Measurements from ENCODE around the gene KBTBD2.
A peak's percentile ranks its signal among the peaks of the same experiment; 100 is the strongest.
"Not testable (repeated sequence)": the region's sequence is repeated elsewhere in the genome, so short reads cannot be mapped to it uniquely, and the experiment has no call there.

Gene KBTBD2

DNA sequence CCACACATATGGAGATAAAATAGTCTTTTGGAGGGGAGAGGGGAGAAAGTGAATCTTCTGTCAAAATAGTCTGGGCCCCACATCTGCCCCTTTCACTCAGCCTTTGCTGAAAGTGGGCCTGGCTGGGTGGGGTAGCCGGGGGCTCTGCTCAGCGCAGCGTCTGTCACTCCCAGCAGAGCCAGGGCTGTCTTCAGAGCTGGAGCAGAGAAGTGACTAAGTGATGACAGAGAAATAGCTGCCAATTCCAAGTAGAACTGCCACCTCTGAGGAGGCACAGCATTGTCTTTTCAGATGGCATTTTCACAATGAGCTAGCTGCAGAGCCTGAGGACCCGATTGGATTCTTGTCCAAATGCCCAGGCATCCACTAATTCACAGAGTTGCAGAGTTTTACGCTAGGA is 34.5 kb downstream of the KBTBD2 start:
- not testable (repeated sequence) for DNase-seq (ENCODE audit: low read depth in 2 of 2, low spot score in 1 of 2)

GRCh38 chr7:32855837-32856775 is 35.5 kb downstream of the KBTBD2 start:
- not testable (repeated sequence) for DNase-seq (ENCODE audit: low read depth in 2 of 2, low spot score in 1 of 2)

GRCh38 chr7:32850654-32851053 is 40.9 kb downstream of the KBTBD2 start:
- not testable (repeated sequence) for DNase-seq (ENCODE audit: low read depth in 2 of 2, low spot score in 1 of 2)

DNA sequence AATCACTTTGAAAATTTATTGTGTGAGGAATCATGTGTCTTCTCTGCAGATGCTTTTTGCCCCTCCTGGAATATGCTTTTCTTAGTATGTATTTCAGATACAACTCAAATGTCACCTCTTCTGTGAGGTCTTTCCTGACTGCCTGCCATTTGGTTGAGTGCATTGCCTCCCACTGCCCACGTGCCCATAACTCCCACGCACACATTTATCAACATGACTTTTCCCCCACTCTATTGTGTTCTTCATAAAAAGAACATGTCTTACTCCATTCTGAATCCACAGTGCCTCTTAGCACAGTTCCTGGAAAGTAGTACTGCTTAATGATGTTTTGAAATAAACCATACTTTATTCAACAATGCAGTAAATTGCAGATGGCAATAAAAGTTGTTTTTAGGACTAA is 42.9 kb downstream of the KBTBD2 start:
- DNase-seq (ENCODE audit: low read depth in 2 of 2, low spot score in 1 of 2), result not testable (repeated sequence)

DNA sequence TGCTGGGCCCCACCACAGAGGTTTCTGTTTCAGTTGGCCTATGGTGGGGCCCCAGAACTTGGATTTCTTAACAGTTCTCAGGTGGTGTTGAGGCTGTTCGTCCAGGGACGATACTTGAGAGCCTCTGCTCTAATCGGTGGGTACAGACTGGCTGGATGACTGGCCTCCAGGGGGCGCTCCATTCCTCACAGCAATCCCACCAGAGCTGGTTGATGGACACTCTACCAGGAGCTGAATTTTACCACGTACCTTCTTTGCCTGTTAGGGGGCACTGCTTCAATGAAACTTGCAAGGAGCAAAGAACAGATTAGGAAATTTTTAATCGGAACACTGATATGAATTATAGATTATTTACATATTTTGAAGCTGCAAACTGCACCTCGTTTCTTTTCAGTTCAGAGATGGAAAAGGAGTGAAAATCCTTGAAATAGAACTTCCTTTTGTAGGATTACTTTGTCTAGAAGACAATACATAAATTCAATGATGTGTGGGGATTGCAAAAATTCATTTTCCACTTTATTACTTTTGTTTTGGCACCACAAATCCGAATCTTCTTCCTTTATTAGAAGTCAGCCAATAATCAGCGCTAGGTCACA is 44.8 kb downstream of the KBTBD2 start:
- peak; percentile 79 to 93 for DNase-seq (ENCODE audit: low read depth in 2 of 2, low spot score in 1 of 2)

DNA sequence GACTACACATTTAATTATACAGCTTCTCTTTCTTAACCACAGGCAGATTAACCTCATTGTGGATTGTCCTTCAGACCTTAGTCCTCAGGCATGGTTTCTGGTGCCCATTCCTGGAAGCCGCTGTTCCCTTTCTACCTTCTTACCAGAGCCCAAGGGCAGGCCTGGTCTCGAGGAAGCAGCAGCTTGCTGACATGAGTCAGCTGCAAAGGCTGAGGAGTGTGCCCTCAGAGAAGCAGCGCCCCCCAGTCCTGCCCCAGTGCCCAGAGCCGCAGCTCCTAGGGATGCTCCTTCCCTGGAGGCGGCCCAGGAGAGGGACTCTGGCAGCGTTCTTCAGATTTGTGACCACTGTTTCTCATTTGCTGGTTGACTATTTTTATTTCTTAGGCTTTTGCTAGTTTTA is 46.8 kb downstream of the KBTBD2 start:
- not testable (repeated sequence) for DNase-seq (ENCODE audit: low read depth in 2 of 2, low spot score in 1 of 2)

DNA sequence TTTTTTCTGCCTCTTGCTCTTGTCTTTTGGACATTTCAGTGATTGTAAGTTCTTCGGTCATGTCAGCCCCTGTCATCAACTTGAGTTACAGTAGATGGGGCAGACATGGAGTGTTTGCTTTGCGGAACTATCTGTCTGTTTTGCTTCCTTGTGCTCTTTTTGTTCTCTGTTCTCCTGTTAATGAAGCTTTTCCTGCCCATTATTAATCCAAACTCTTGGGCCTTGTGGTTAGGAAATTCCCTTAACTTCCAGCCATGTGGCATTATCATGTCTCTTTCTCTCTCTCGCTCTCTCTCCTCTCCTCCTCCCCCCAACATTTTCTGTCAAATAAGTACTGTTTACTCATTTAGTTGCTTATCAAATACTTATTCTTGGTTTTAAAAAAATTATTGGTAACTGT is 47.8 kb downstream of the KBTBD2 start:
- DNase-seq (ENCODE audit: low read depth in 2 of 2, low spot score in 1 of 2), result not testable (repeated sequence)

- DNase-seq (ENCODE audit: low read depth in 2 of 2, low spot score in 1 of 2), result not testable (repeated sequence)
Measured at GRCh38 chr7:32839846-32840245, 51.7 kb downstream of the KBTBD2 start.

GRCh38 chr7:32828996-32829752 is 62.4 kb downstream of the KBTBD2 start:
- DNase-seq (ENCODE audit: low read depth in 2 of 2, low spot score in 1 of 2), result not testable (repeated sequence)
